ENCODE measurements around the gene CD276. TPM values are rescaled to one million over a fixed set of nuclear protein-coding genes. Genes with fewer than 3 reads are reported as not detected.

CD276 gene
- total RNA-seq, 1 experiment from 2014 or later, result 133 TPM

GRCh38 chr15:73697033-73697467, 12.9 kb downstream of the CD276 start:
- H3K27ac ChIP-seq (ENCODE audit: insufficient read length, low read depth, low read length), result no peak overlapping the region
- no peaks in the 10 kb centered on the region for H4K20me1 ChIP-seq (ENCODE audit: control insufficient read depth, insufficient read depth, insufficient read length)
- H3K56ac ChIP-seq (ENCODE audit: insufficient read length, low read depth, low read length), result no peak overlapping the region
- H3K4me1 ChIP-seq (ENCODE audit: insufficient read depth, low read length), result peaks cover 3% of the 10 kb centered on the region; the same call in 1 of the 2 replicates
- Mint-ChIP-seq H3K9me3 (no peaks in the 10 kb centered on the region), H3K4me3 (peak overlapping the region in 1 of 2 experiments; percentile 43; a peak in 2 of 5 replicates), H3K4me1 (peaks cover 42 to 44% of the 10 kb centered on the region in 2 experiments), H3K27ac (peak overlapping the region; percentile 26 to 92 (median 61); a peak in 4 of 7 replicates), H3K36me3 (ENCODE audit: insufficient read depth in 1 of 3, low read depth in 3 of 3) (peaks cover 4 to 10% (median 7%) of the 10 kb centered on the region in 3 experiments; a peak in 6 of 7 replicates), H3K27me3 (ENCODE audit: low read depth) (no peaks in the 10 kb centered on the region)
- H2AK5ac ChIP-seq (ENCODE audit: insufficient read length, low read length), result no peak overlapping the region
- H3K23ac ChIP-seq (ENCODE audit: insufficient read length, low read depth, low read length), result no peak overlapping the region
- no peak overlapping the region for H3K4ac ChIP-seq (ENCODE audit: low read depth, low read length)
- no peaks in the 10 kb centered on the region for H3K9me3 ChIP-seq (ENCODE audit: control insufficient read depth, low read depth, low read length)
- peak; percentile 76 for DNase-seq
- no peaks in the 10 kb centered on the region for H3K27me3 ChIP-seq (ENCODE audit: insufficient read depth, low read length)
- no peak overlapping the region for H3K4me2 ChIP-seq (ENCODE audit: insufficient read depth, insufficient read length, low read length)
- H2BK15ac ChIP-seq (ENCODE audit: low read depth, low read length), result no peak overlapping the region
- no peak overlapping the region for H3T11ph ChIP-seq (ENCODE audit: low read length)
- H2AFZ ChIP-seq (ENCODE audit: low read length), result no peak overlapping the region
- no peak overlapping the region for H4K8ac ChIP-seq (replicated peaks; ENCODE audit: insufficient read length, low read depth, low read length)
- no peak overlapping the region for H2BK120ac ChIP-seq (ENCODE audit: low read depth, low read length, poor library complexity, severe bottlenecking)
- H2BK20ac ChIP-seq (ENCODE audit: low read depth, low read length, poor library complexity, severe bottlenecking), result no peak overlapping the region
- no peak for TF ChIP-seq CTCF (conservative IDR thresholded peaks at IDR 0.05)
- H3K79me1 ChIP-seq (ENCODE audit: insufficient read depth, low read depth, low read length, poor library complexity, severe bottlenecking), result peaks cover 13% of the 10 kb centered on the region
- no peak overlapping the region for H4K91ac ChIP-seq (ENCODE audit: insufficient read length, low read depth, low read length)
- no peak overlapping the region for H2BK5ac ChIP-seq (ENCODE audit: insufficient read length, low read length)
- no peaks in the 10 kb centered on the region for H3K23me2 ChIP-seq (ENCODE audit: insufficient read length, low read depth, low read length, poor library complexity, severe bottlenecking)
- WGBS (ENCODE audit: extremely low coverage, insufficient read length, low lambda C conversion rate), result no CpG with 5 or more reads among the region's 9 CpGs
- H3K9ac ChIP-seq (ENCODE audit: extremely low read depth, insufficient read length, low read length), result no peak overlapping the region
- H3K79me2 ChIP-seq (ENCODE audit: insufficient read depth, low read length), result peaks cover 10% of the 10 kb centered on the region; the same call in 1 of the 2 replicates
- H2BK12ac ChIP-seq (ENCODE audit: insufficient read length, low read depth, low read length), result no peak overlapping the region
- H3K14ac ChIP-seq (ENCODE audit: insufficient read depth, low read length), result no peak overlapping the region; the same call in 1 of the 2 replicates
- no peak overlapping the region for H3K18ac ChIP-seq (ENCODE audit: insufficient read length, low read depth, low read length)
- H4K5ac ChIP-seq (ENCODE audit: insufficient read length, low read depth, low read length), result no peak overlapping the region
